ENCODE data around the gene CDH26. TPM values are rescaled to one million over a fixed set of nuclear protein-coding genes. Genes with fewer than 3 reads are reported as not detected.

The CDH26 gene
- total RNA-seq, 6 experiments from 2014 or later = 0.17 to 0.27 TPM; not detected in 4

DNA sequence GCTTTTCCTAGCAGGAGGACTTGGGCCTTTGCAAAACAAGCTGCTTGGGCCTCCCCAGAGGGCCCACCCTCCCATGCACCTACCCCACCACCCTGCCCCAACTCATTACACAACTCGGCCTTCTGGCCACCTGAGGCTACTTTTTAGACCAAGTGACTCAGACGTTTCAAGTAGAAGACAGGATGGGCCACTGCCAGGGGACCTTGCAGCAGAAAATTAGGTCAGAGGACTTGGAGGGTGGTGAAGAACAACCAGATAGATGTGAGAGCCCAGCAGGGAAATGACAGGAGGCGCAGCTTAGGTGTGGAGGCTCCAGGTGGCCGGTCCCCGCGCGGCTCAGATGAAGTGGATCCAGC lies 19.5 kb upstream of the CDH26 start:
- peak; percentile 53 for DNase-seq
- peak overlapping the region; percentile 91 for H3K4me3 Mint-ChIP-seq
- H3K27ac Mint-ChIP-seq = peak overlapping the region; percentile 91
- TF ChIP-seq, protein P1, sequence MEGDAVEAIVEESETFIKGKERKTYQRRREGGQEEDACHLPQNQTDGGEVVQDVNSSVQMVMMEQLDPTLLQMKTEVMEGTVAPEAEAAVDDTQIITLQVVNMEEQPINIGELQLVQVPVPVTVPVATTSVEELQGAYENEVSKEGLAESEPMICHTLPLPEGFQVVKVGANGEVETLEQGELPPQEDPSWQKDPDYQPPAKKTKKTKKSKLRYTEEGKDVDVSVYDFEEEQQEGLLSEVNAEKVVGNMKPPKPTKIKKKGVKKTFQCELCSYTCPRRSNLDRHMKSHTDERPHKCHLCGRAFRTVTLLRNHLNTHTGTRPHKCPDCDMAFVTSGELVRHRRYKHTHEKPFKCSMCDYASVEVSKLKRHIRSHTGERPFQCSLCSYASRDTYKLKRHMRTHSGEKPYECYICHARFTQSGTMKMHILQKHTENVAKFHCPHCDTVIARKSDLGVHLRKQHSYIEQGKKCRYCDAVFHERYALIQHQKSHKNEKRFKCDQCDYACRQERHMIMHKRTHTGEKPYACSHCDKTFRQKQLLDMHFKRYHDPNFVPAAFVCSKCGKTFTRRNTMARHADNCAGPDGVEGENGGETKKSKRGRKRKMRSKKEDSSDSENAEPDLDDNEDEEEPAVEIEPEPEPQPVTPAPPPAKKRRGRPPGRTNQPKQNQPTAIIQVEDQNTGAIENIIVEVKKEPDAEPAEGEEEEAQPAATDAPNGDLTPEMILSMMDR (IDR thresholded peaks at IDR 0.05) = no peak
- peaks cover 12% of the 10 kb centered on the region for H3K36me3 Mint-ChIP-seq (ENCODE audit: low read depth)
- peaks cover 7% of the 10 kb centered on the region; the same call in 1 of the 2 replicates for H3K9me3 Mint-ChIP-seq
- 0 out of 2 replicates have a peak, but pooled peaks cover 2% of the 10 kb centered on the region for H3K27me3 Mint-ChIP-seq (ENCODE audit: insufficient read depth)
- peaks cover 47% of the 10 kb centered on the region for H3K4me1 Mint-ChIP-seq (ENCODE audit: low read depth)

DNA sequence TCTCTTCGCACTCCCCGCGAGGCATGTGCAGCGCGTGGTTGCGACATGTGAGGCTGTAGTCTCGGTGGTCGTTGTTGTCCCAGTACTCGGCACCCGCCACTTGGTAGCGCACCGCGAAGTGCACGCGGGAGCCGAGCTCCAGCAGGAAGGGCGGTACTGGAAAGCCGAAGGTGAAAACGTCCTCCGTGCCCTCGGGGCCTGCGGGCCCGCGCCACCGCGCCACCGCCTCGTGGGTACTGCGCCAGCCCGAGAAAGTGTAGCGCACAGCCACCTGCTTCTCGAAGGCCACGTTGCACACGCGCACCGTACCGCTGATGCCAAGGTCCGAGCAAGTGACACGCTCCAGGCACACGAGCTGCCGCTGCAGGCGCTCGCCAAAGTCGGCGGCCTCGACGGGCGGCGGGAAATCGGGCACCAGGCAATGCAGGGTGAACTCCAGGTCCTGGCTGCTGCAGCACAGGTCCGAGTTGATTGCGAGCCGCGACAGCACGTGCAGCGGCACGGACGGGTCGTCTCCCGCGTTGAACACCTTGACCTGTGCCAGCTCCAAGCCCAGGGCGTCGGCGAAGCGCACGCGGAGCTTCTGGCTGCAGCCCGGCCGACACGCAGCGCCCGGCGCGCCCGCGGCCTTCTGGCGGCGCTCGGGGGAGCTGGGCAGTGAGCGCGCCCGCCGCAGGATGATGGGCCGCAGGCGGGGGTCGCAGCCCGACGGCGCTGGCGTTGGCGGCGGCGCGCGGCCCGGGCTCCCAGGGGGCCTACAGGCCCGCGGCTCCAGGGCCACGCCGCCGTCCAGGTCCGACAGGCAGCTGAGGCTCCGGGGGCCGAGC lies 19.0 kb upstream of the CDH26 start:
- Mint-ChIP-seq H3K36me3 (ENCODE audit: low read depth) (peaks cover 15% of the 10 kb centered on the region), H3K9me3 (peaks cover 7% of the 10 kb centered on the region; the same call in 1 of the 2 replicates), H3K27ac (peak overlapping the region; percentile 91), H3K27me3 (ENCODE audit: insufficient read depth) (0 out of 2 replicates have a peak, but pooled peaks cover 2% of the 10 kb centered on the region), H3K4me3 (peak overlapping the region; percentile 94), H3K4me1 (ENCODE audit: low read depth) (peaks cover 47% of the 10 kb centered on the region)
- no peak for DNase-seq
- TF ChIP-seq, protein P1 (IDR thresholded peaks at IDR 0.05) = no peak

DNA sequence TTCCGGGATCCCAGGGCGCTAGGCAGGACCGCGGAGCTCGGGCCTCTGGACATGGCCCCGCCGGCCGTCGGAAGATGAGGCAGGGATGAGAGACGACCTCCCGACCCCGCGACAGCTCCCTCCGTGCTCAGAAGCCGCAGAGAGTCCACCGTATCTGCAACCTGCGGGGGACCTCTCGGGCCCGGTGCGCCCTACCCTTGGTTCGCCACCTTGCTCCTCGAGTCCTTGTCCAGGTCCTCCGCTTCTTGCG lies 18.4 kb upstream of the CDH26 start:
- TF ChIP-seq, protein P1 (IDR thresholded peaks at IDR 0.05) = no peak
- peak overlapping the region; percentile 94 for H3K4me3 Mint-ChIP-seq
- no peak for DNase-seq
- peaks cover 47% of the 10 kb centered on the region for H3K4me1 Mint-ChIP-seq (ENCODE audit: low read depth)
- H3K27me3 Mint-ChIP-seq (ENCODE audit: insufficient read depth) = 0 out of 2 replicates have a peak, but pooled peaks cover 2% of the 10 kb centered on the region
- peak overlapping the region; percentile 91 for H3K27ac Mint-ChIP-seq
- H3K9me3 Mint-ChIP-seq = peaks cover 7% of the 10 kb centered on the region; the same call in 1 of the 2 replicates
- peaks cover 20% of the 10 kb centered on the region for H3K36me3 Mint-ChIP-seq (ENCODE audit: low read depth)

DNA sequence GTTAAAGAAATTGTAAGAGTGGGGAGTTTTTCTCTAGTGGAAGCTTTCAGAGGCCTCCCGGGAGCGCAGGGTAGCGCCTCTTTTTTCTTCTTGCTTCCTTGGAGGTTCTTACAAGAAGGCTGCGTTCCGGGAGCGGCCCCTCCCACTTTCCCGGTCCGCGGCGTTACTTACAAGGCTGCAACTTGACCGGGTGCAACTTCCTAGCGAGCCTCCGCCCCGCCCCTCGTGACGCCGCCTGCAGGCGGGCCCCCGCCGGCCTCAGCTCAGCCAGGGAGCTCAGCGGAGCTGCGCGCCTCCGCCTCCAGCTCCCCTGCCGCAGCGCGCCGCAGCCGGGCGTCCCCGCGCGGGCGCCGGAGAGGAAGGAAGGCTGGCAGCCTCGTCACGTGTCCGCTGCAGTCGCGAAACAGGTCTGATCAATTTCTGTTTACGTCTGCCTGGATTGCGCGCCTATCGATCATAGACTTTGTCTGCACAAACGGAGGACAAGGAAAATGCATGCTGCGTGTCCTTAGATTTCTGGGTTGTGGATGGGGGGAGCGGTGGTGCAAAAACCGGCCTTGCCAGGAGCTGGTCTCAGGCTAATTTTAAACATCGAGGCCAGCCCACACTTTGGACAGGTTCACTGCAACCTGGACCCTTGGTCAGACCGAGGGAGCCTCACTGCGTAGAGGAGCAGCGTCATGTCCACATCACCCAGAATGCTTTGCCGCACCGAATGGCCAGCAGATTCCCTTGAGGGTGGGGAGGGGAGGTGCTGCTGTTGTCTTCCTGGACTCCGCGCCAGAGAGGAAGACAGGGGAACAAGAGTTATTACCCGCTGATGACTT lies 17.9 kb upstream of the CDH26 start, which contains the start of the genes FAM217B and PPP1R3D:
FAM217B (plus strand) TSS at position 261 of the 827 bp plus-strand sequence. CDS start 3,555 bp downstream, outside the sequence.
PPP1R3D (minus strand) TSS at position 177 of the 827 bp plus-strand sequence. CDS start 374 bp downstream, outside the sequence.
- Mint-ChIP-seq H3K9me3 (peaks cover 7% of the 10 kb centered on the region; the same call in 1 of the 2 replicates), H3K4me1 (ENCODE audit: low read depth) (peaks cover 47% of the 10 kb centered on the region)
- TF ChIP-seq, protein P1 (IDR thresholded peaks at IDR 0.05) = peak; percentile 68

DNA sequence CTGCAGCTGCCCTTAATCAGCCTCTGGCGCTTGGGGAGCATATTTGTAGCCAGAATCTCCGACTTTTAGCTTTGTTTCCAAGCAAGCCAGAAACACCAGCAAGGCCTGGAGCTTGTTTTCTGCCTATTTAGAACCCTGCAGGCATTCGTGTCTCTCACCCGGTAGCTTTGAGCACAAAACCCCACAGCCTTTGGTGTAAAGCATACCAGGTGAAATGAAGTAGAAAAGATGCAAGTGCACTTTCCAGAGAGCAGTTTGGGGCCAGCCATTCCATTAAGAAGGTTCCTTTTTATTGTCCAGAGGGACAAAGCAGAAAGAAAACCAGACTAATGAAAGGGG lies 17.3 kb upstream of the CDH26 start:
- Mint-ChIP-seq H3K4me1 (ENCODE audit: low read depth) (peaks cover 53% of the 10 kb centered on the region), H3K27ac (peak overlapping the region; percentile 100), H3K4me3 (peak overlapping the region; percentile 100), H3K36me3 (ENCODE audit: low read depth) (peaks cover 21% of the 10 kb centered on the region), H3K9me3 (peaks cover 7% of the 10 kb centered on the region; the same call in 1 of the 2 replicates), H3K27me3 (ENCODE audit: insufficient read depth) (0 out of 2 replicates have a peak, but pooled peaks cover 2% of the 10 kb centered on the region)
- no peak for DNase-seq
- TF ChIP-seq, protein P1 (IDR thresholded peaks at IDR 0.05) = no peak

More for the DNA sequence above, 17.9 kb upstream of the CDH26 start, which contains the start of the genes FAM217B and PPP1R3D:
- Mint-ChIP-seq H3K36me3 (ENCODE audit: low read depth) (peaks cover 21% of the 10 kb centered on the region), H3K4me3 (peak within 1 kb of the TSS; percentile 100), H3K27ac (peak within 1 kb of the TSS; percentile 100), H3K27me3 (ENCODE audit: insufficient read depth) (0 out of 2 replicates have a peak, but pooled peaks cover 2% of the 10 kb centered on the region)
- peak; percentile 95 for DNase-seq
